SK-N-SH (cell line): ENCODE data around the gene NARS2. TPM values are rescaled to one million over a fixed set of nuclear protein-coding genes. Genes with fewer than 3 reads are reported as not detected.
A peak's percentile ranks its signal among the peaks of the same experiment; 100 is the strongest.

Experiments
- CTCF ChIA-PET: fragments of 300-600, 350-600 bp; formaldehyde crosslinking; extraction: SDS; loops from one replicate; lab custom pipeline; 2021; lab: Yijun Ruan, JAX
- POLR2A ChIA-PET: fragments of 350-600 bp; sonication (Branson Sonifier 250); formaldehyde crosslinking; extraction: SDS; loops from one replicate; lab custom pipeline; 2020; ENCODE audit warnings: antibody characterized with exemption, inconsistent platforms; lab: Yijun Ruan, JAX
- DNase-seq: peaks from one replicate; pipeline ENCODE4 v3.0.0; 2012
- H2AFZ ChIP-seq: fragments of 200-600 bp; sonication (generic); 2 replicates; pipeline ENCODE4 v1.8.1; 2016; ENCODE audit warnings: antibody characterized with exemption, mild to moderate bottlenecking, low read depth
- H3F3A ChIP-seq: fragments of 200-600 bp; sonication (generic); replicated peaks from 2 replicates; pipeline ENCODE3; 2016; ENCODE audit warnings: antibody characterized with exemption, mild to moderate bottlenecking; ENCODE audit not compliant: insufficient read depth
- H3K27ac ChIP-seq, 2 experiments: fragments of 200-500 bp in 1 of 2; fragments of 200-600 bp in 1 of 2; sonication (Bioruptor generic) in 1 of 2; sonication (generic), shearing (Covaris generic) in 1 of 2; 2 replicates each; pipeline versions ENCODE4 v1.5.1 to v1.6.1; 2014 to 2016; ENCODE audit warnings: low read depth in 2 of 2, inconsistent platforms in 1 of 2, low read length in 1 of 2, mild to moderate bottlenecking in 1 of 2, mixed read lengths in 1 of 2
- H3K27me3 ChIP-seq: fragments of 200-600 bp; sonication (generic), shearing (Covaris generic); 2 replicates; pipeline ENCODE4 v1.6.1; 2016; ENCODE audit warnings: mixed run types; ENCODE audit not compliant: insufficient read depth
- H3K36me3 ChIP-seq, 2 experiments: fragments of 200-500 bp in 1 of 2; fragments of 200-600 bp in 1 of 2; sonication (Bioruptor generic) in 1 of 2; sonication (generic) in 1 of 2; replicated peaks in 1 of 2; 2 replicates each; pipeline versions ENCODE3 to v1.5.1; 2014 to 2016; ENCODE audit warnings: low read length in 1 of 2, mild to moderate bottlenecking in 1 of 2; ENCODE audit not compliant: insufficient read depth in 2 of 2, control insufficient read depth in 1 of 2
- H3K4me1 ChIP-seq, 2 experiments: fragments of 200-500 bp in 1 of 2; fragments of 200-600 bp in 1 of 2; sonication (Bioruptor generic) in 1 of 2; sonication (generic), shearing (Covaris generic) in 1 of 2; 2 replicates each; pipeline versions ENCODE4 v1.5.1 to v1.6.1; 2014 to 2016; ENCODE audit warnings: low read depth in 1 of 2, low read length in 1 of 2, mixed run types in 1 of 2; ENCODE audit not compliant: insufficient read depth in 2 of 2, control insufficient read depth in 1 of 2
- H3K4me2 ChIP-seq: fragments of 200-600 bp; sonication (generic), shearing (Covaris generic); 2 replicates; pipeline ENCODE4 v1.6.1; 2017; ENCODE audit warnings: mixed run types
- H3K4me3 ChIP-seq, 2 experiments: fragments of 200-500 bp in 1 of 2; fragments of 200-600 bp in 1 of 2; sonication (Bioruptor generic) in 1 of 2; sonication (generic), shearing (Covaris generic) in 1 of 2; 2 replicates each; pipeline versions ENCODE4 v1.5.1 to v1.8.1; 2014 to 2016; ENCODE audit warnings: low read depth in 2 of 2, inconsistent platforms in 1 of 2, low read length in 1 of 2, mild to moderate bottlenecking in 1 of 2, mixed read lengths in 1 of 2, moderate library complexity in 1 of 2
- H3K79me2 ChIP-seq: fragments of 200-600 bp; sonication (generic); 2 replicates; pipeline ENCODE4 v1.8.1; 2017; ENCODE audit warnings: mild to moderate bottlenecking; ENCODE audit not compliant: insufficient read depth
- H3K9ac ChIP-seq: fragments of 200-600 bp; sonication (generic); 2 replicates; pipeline ENCODE4 v1.6.1; 2017; ENCODE audit warnings: mixed run types
- H3K9me2 ChIP-seq: fragments of 200-600 bp; sonication (generic); 2 replicates; pipeline ENCODE4 v1.6.1; 2017; ENCODE audit warnings: mixed run types
- H3K9me3 ChIP-seq: fragments of 200-600 bp; sonication (generic); 2 replicates; pipeline ENCODE4 v1.6.1; 2017; ENCODE audit warnings: mixed run types, mild to moderate bottlenecking, moderate library complexity
- H4K20me1 ChIP-seq: fragments of 200-600 bp; sonication (generic); 2 replicates; pipeline ENCODE4 v1.6.1; 2017; ENCODE audit warnings: mild to moderate bottlenecking, mixed run types; ENCODE audit not compliant: insufficient read depth
- GABPA ChIP-seq: IDR thresholded peaks from 2 replicates; pipeline ENCODE4 v1.4.0; 2012; ENCODE audit warnings: low read depth, mild to moderate bottlenecking
- MAX ChIP-seq: IDR thresholded peaks from 2 replicates; pipeline ENCODE4 v1.4.0; 2012; ENCODE audit warnings: low read depth
- MXI1 ChIP-seq: IDR thresholded peaks from 2 replicates; pipeline ENCODE4 v1.6.1; 2012; ENCODE audit warnings: mild to moderate bottlenecking, low read depth, low read length, improper control_type of control experiment
- NFIC ChIP-seq: IDR thresholded peaks from 2 replicates; pipeline ENCODE4 v1.4.0; 2012; ENCODE audit warnings: borderline replicate concordance
- RAD21 ChIP-seq: IDR thresholded peaks from 2 replicates; pipeline ENCODE4 v1.6.1; 2012; ENCODE audit warnings: mild to moderate bottlenecking, low read length
- RCOR1 ChIP-seq: fragments of 150-350 bp; IDR thresholded peaks from 2 replicates; pipeline ENCODE4 v1.6.1; 2017; ENCODE audit warnings: antibody characterized with exemption, low read length
- RFX5 ChIP-seq: IDR thresholded peaks from 2 replicates; pipeline ENCODE4 v1.6.1; 2012; ENCODE audit warnings: mild to moderate bottlenecking, improper control_type of control experiment, low read length
- SIN3A ChIP-seq: IDR thresholded peaks from 2 replicates; pipeline ENCODE4 v1.6.1; 2012; ENCODE audit warnings: low read depth, mild to moderate bottlenecking, low read length, moderate library complexity, borderline replicate concordance
- SMC3 ChIP-seq: IDR thresholded peaks from 2 replicates; pipeline ENCODE4 v1.6.1; 2012; ENCODE audit warnings: low read depth, low read length, improper control_type of control experiment
- USF1 ChIP-seq: IDR thresholded peaks from 2 replicates; pipeline ENCODE4 v1.4.0; 2012; ENCODE audit warnings: low read depth, borderline replicate concordance
- WGBS: methylation state at CpG from one replicate; pipeline ENCODE4 v1.1.6; 2017; ENCODE audit warnings: low lambda C conversion rate; 5-methylcytosine and 5-hydroxymethylcytosine counted together
- polyA plus RNA-seq, 3 experiments: library from polyadenylated mRNA; depleted of rRNA; stranded (reverse); fragments of >200 nt; gene quantifications; 2 replicates each; pipeline ENCODE4 v1.2.3, GENCODE V29; 2012
- TF ChIP-seq, protein P1 (sequence below): fragments of 200-600 bp; sonication (generic); IDR thresholded peaks from 2 replicates; pipeline ENCODE4 v1.6.1; 2017; ENCODE audit warnings: antibody characterized with exemption, mild to moderate bottlenecking, moderate library complexity
- TF ChIP-seq, protein P2 (sequence below): fragments of 150-350 bp; IDR thresholded peaks from 2 replicates; pipeline ENCODE4 v1.6.1; 2016; ENCODE audit warnings: mild to moderate bottlenecking, low read depth, low read length
- TF ChIP-seq, protein P3 (sequence below): IDR thresholded peaks from 2 replicates; pipeline ENCODE4; 2012

Gene NARS2
- polyA plus RNA-seq, 1 of the 3 experiments (the other 2 are of a cell fraction) = 8.9 TPM

- TF ChIP-seq, protein P1, sequence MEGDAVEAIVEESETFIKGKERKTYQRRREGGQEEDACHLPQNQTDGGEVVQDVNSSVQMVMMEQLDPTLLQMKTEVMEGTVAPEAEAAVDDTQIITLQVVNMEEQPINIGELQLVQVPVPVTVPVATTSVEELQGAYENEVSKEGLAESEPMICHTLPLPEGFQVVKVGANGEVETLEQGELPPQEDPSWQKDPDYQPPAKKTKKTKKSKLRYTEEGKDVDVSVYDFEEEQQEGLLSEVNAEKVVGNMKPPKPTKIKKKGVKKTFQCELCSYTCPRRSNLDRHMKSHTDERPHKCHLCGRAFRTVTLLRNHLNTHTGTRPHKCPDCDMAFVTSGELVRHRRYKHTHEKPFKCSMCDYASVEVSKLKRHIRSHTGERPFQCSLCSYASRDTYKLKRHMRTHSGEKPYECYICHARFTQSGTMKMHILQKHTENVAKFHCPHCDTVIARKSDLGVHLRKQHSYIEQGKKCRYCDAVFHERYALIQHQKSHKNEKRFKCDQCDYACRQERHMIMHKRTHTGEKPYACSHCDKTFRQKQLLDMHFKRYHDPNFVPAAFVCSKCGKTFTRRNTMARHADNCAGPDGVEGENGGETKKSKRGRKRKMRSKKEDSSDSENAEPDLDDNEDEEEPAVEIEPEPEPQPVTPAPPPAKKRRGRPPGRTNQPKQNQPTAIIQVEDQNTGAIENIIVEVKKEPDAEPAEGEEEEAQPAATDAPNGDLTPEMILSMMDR = no peak
- TF ChIP-seq RAD21 = no peak
- no peak for TF ChIP-seq SMC3
- no peak for TF ChIP-seq SIN3A
- TF ChIP-seq, protein P2, sequence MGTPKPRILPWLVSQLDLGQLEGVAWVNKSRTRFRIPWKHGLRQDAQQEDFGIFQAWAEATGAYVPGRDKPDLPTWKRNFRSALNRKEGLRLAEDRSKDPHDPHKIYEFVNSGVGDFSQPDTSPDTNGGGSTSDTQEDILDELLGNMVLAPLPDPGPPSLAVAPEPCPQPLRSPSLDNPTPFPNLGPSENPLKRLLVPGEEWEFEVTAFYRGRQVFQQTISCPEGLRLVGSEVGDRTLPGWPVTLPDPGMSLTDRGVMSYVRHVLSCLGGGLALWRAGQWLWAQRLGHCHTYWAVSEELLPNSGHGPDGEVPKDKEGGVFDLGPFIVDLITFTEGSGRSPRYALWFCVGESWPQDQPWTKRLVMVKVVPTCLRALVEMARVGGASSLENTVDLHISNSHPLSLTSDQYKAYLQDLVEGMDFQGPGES = no peak
- TF ChIP-seq NFIC = no peak
- TF ChIP-seq, protein P3, sequence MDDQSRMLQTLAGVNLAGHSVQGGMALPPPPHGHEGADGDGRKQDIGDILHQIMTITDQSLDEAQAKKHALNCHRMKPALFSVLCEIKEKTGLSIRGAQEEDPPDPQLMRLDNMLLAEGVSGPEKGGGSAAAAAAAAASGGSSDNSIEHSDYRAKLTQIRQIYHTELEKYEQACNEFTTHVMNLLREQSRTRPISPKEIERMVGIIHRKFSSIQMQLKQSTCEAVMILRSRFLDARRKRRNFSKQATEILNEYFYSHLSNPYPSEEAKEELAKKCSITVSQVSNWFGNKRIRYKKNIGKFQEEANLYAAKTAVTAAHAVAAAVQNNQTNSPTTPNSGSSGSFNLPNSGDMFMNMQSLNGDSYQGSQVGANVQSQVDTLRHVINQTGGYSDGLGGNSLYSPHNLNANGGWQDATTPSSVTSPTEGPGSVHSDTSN = no peak
- TF ChIP-seq GABPA = no peak
- TF ChIP-seq MXI1 = no peak
These were observed 64.6 kb downstream of the NARS2 start (continued) for GRCh38 chr11:78510025-78510596.

- no peaks in the 10 kb centered on the region for H3K27me3 ChIP-seq
- H3K9me2 ChIP-seq = no peaks in the 10 kb centered on the region
- H3K27ac ChIP-seq = peak overlapping the region in 1 of 2 experiments; percentile 48; a peak in 2 of 4 replicates
- H3K9ac ChIP-seq = no peak overlapping the region
- no peaks in the 10 kb centered on the region for H3K79me2 ChIP-seq
- no peak for DNase-seq
- no peaks in the 10 kb centered on the region for H3F3A ChIP-seq
- no peak overlapping the region for H3K4me2 ChIP-seq
- over 99% methylated on average over 4 of the region's 4 CpGs for WGBS
- H3K4me3 ChIP-seq = no peak overlapping the region
- ChIA-PET CTCF (interaction anchor here (0.7 to 2.1 kb wide), 2 partner anchors 59 to 89 kb away, joined by 3 to 5 read pairs; no protein-coding TSS in a partner anchor), POLR2A (no interaction called here)
- H3K9me3 ChIP-seq = 0 out of 2 replicates have a peak, but pooled peaks cover under 1% of the 10 kb centered on the region
- H4K20me1 ChIP-seq = no peaks in the 10 kb centered on the region
- H2AFZ ChIP-seq = no peak overlapping the region
- TF ChIP-seq MAX = no peak
- TF ChIP-seq NFIC = no peak
- no peak for TF ChIP-seq USF1
- TF ChIP-seq RFX5 = no peak
- TF ChIP-seq RCOR1 = no peak
- H3K36me3 ChIP-seq = peaks cover 0 to under 1% of the 10 kb centered on the region in 2 experiments
- peaks cover 0 to 8% of the 10 kb centered on the region in 2 experiments; a peak in 2 of 4 replicates for H3K4me1 ChIP-seq
These were observed 70.0 kb downstream of the NARS2 start for GRCh38 chr11:78504708-78505107.
